Measurements from ENCODE around the gene OR2T29.
"Not testable (repeated sequence)": the region's sequence is repeated elsewhere in the genome, so short reads cannot be mapped to it uniquely, and the experiment has no call there.

The OR2T29 gene, protein sequence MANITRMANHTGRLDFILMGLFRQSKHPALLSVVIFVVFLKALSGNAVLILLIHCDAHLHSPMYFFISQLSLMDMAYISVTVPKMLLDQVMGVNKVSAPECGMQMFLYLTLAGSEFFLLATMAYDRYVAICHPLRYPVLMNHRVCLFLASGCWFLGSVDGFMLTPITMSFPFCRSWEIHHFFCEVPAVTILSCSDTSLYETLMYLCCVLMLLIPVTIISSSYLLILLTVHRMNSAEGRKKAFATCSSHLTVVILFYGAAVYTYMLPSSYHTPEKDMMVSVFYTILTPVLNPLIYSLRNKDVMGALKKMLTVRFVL

DNA sequence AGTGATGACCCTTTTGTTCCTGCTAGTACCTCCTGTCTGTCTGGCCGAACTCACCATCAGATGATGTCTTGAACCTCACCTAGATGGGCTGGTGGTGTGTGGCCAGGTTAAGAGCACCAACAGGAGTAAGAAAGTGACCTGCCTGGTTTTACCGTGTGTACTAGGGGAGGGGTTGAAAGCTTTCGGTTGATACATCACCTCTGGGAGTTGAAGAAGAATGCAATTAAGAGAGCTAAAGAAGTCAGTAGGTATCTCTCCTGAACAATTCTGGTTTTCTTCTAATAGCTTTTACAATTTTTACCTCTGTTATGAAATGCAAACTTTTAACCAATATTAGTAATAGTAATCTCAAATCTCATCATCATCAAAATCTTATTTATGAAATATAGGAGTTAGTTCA, at the start of gene OR2T29:
Gene OR2T29 (minus strand): TSS at position 101 of the 400 bp plus-strand sequence. CDS start 3,281 bp downstream, outside the sequence.
- not testable (repeated sequence) for DNase-seq

DNA sequence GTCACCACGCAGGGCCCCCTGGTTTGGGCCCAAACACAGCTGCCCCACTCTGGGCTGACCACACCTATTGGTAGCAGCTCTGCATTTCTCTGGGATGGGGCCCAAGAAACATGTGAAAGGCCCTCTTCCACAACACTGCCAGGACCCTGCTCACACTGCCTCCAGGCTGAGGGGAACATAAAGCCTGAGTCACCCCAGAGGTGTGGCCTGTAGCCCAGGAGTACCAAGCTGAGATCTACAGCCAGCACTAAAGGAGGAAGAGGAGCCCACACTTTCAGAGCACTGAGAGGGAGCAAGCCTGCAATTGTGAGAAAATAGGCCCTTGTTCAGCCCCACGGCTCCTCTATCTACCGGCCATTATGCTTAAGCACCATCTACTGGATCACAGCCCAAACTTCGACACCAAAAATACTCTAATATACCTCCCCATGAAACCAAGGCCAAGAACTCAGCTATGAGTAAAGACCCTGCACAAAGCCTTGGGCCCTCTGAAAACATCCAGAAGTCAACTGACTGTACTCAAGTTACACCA, 49.4 kb upstream of the OR2T29 start:
- DNase-seq, result no peak

DNA sequence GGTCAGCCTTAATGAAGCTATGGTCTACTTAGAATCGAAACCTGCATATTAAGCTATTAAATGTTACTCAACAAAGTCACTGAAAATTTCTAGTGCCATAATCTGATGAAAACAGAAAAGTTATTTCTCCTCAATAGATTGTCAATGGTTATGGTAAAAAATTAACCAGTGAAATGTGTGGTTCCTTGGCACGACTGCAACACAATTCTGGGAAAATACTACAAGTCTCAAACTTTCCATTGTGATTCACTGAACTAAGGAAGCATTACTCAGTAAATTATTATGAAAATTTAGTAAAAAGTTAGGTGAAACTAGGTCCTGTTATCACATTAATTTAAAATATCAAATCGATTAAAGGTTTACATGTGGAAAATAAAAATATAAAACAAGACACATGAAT, 47.7 kb upstream of the OR2T29 start:
- no peak for DNase-seq

DNA sequence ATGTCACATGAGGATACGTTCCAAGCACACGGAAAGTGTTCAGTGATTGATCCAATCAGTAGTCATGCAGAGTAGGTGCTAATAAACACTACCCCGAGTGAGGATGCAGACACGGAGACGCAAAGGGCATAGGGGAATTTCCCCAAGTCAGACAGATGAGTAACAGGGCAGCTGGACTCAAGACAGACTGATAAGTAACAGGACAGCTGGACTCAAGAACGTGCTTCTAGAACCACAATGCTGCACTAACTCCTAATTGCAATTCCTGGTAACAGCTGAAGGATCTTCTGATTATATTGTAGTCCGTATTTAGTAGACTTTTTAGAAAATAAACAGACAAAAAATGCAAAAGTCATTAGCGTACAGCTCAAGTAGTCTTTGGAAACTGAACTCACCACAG, 36.8 kb upstream of the OR2T29 start:
- no peak for DNase-seq

DNA sequence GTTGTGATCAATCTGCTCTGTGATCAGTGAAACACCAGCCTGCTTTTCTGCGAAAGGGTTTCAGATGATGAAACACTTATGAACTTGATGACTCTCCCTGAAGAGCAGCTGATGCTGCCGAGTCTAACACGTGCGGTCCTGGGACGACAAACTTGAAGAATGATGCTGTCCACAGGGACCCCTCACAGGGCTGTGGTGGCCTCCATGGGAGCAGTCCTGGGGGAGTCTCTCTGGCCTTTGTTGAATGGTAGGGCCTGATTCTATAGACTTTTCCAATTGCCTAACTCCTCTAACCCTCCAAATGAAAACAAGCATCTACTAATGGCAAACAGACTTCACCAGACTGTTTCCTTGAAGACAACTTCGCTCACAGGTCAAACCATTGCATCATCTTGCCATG, 35.0 kb upstream of the OR2T29 start, which contains the start of gene OR2T10:
Gene OR2T10 (minus strand): TSS at position 112 of the 400 bp plus-strand sequence. CDS start 3,932 bp downstream, outside the sequence.
- no peak for DNase-seq

DNA sequence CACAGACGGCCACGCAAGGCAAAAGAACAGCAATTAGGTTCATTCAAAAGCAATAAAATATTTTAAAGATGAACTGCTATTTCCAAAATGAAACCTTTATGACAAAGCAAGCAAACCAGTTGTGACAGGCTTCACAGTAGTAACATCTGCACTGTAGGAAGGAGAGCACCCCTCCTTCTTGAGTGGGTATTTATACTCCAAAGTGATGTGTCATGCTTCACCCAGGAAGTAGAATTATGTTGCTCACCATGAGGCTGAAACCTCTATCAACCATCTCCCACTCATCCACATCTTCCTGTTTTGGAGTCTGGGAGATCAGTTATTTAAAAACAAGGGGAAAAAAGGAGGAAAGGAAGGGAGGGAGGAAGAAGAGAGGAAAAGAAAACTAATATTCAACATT, 34.0 kb upstream of the OR2T29 start:
- DNase-seq, result no peak

DNA sequence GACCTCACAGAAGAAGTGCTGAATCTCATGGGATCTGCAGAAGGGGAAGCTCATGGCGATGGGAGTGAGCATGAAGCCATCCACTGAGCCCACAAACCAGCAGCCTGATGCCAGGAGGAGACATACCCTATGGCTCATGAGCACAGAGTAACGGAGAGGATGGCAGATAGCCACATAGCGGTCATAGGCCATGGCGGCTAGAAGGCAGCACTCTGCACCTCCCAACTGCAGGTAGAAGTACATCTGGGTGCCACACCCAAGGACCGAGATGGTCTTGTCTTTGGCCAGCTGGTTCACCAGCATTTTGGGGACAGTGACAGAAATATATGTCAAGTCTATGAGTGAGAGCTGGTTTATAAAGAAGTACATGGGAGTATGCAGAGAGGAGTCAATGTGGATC, 30.7 kb upstream of the OR2T29 start:
- no peak for DNase-seq

DNA sequence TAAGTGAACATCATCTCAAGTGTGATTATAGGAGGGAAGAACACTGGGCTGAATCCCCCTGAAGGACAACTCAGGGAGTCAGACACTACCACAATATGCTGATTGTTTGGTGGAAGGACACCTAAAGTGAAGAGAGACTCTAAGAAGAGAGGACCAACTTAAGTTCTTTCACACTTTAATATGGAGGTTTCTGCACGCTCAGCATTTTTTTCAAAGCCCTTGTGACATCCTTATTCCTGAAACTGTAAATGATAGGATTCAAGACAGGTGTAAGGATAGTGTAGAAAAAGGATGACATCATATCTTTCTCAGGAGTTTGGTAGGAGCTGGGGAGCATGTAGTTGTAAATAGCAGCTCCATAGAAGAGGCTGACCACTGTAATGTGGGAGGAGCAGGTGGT, 30.1 kb upstream of the OR2T29 start:
- no peak for DNase-seq

DNA sequence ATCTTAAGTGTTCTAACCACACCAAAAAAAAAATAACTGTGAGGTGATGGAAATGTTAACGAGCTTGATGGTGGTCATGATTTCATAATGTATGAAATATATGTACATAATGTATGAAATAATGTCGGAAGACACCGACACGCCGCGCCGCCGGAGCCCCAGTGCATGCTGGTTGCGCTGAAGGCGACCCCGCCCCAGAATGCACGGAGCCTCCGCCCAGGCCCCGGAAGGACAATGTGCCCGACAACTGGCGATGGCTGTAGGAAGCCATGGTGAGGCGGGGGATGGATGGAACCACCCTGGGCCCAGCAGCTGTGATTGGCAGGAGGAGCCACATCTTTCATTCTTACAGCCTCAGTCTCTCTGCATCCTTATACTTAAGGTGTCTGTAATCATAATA, 27.5 kb upstream of the OR2T29 start:
- DNase-seq, result no peak

DNA sequence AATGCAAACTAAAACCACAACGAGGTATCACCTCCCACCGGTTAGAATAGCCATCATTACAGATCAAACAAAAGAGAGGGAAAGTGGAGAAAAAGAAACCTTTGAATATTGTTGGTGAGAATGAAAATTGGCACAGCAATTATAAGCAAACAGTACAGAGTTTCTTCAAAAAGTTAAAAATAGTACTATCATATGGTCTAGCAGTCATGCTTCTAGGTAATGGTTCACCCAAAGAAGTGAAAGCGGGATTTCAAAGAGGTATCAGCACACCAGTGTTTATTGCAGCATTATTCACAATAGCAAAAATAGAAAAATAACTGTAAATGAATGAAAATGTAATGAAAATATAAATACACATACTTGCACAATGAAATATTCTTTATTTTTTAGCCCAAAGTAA, 26.8 kb upstream of the OR2T29 start:
- no peak for DNase-seq

DNA sequence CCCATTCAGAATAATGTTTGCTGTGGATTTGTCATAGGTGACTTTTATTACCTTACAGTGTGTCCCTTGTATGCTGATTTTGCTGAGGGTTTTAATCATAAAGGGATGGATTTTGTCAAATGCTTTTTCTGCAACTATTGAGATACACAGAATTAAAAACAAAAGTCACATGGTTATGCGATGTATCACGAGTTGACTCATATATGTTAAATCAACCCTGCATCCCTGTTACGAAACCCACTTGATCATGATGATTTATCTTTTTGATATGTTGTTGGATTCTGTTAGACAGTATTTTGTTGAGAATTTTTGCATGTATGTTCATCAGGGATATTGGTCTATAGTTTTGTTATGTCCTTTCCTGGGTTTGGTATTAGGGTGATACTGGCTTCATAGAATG, 22.7 kb upstream of the OR2T29 start:
- DNase-seq, result no peak

DNA sequence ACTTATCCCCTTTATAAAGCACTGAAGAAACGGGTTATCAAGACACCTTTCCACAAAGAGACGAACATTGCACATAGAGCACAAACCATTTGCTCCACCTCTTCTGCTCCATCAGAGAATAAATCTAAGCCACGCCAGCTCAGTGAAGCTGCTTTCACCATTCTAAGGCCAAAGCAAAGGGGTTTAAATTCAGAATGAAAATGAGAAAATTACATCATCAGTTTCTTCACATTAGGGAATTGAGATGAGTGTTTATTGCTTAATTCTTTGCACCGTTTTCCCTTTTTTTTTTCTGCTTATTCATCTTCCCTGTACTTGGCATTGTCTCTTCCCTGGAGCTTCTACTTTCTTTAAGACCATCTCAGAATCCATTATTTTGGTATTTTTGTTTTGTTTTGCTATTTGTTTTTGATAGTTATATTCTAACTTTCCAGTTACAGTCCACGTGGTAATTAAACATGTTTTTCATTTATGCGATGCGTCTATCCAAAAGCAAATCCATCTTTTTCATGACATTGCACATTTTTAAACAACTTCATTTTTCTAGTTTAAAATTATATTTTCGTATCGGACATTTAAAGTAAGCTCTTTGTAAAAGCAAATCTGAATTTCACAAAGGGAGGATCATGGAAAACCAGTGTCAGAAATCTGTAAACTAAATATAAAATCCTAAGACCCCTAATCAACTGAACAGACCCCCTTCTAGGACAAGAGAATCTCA, 13.8 kb upstream of the OR2T29 start:
- DNase-seq, result no peak

DNA sequence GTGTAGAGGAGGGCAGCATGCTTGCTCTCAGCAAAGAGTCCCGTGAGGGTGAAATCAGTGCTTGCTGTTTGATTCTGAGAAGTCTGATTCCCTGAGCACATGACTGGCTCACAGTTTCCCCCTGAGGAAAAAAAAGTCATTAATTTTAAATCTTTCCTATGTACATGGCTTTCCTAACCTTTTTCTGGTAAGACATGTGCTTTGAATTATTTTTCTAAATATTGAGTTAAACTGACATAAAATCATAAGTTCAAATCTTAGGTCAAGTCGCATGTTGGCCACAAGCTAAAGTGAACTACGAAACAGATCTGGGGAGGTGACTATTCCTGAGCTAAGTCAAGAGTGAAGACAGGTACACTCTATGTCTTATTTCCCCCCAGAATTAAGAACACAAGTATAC, 12.1 kb upstream of the OR2T29 start, which contains the start of gene OR2T34:
Gene OR2T34 (minus strand): TSS at position 101 of the 400 bp plus-strand sequence. CDS start 0 bp downstream, at position 101.
- not testable (repeated sequence) for DNase-seq

DNA sequence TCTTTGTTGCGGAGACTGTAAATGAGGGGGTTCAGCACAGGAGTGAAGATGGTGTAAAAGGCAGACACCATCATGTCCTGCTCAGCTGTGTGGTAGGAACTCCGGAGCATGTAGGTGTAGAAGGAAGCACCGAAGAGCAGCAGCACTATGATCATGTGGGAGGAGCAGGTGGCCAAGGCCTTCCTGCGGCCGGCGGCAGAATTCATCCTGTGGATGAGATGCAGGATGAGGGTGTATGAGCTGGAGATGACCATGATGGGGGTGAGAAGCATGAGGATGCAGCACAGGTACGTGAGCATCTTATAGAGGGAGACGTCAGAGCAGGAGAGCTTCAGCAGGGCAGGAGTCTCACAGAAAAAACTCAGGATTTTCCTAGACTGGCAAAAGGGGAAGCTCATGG, 11.3 kb upstream of the OR2T29 start:
- not testable (repeated sequence) for DNase-seq

DNA sequence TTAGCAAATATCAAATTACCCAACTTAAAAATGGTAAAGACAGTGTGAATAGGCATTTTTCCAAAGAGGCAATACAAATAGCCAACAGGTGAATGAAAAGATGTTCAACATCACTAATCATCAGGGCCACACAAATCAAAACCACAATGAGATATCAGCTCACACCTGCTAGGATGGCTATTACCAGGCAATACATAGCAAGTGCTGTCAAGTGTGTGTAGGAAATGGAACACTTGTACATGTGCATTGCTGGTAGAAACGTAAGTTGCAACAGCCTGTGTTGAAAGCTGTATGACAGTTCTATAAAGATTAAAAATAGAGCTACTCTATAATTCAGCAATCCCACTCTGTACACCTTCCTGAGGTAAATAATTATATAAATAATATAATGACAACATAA, 9.5 kb upstream of the OR2T29 start:
- not testable (repeated sequence) for DNase-seq

DNA sequence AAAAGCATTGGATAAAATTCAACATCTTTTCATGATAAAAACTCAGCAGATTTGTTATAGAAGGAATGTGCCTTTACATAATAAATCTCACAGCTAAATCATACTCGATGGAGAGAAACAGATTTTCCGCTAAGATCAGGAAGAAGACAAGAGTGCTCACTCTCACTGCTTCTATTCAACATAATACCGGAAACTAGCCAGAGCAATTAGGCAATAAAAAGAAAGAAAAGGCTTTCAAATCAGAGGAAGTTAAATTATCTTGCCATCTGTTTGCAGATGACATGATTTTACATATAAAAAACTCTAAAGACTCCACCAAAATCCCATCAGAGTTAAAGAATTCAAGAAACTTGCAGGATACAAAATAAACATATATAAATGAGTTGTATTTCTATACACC, 8.2 kb upstream of the OR2T29 start:
- not testable (repeated sequence) for DNase-seq

DNA sequence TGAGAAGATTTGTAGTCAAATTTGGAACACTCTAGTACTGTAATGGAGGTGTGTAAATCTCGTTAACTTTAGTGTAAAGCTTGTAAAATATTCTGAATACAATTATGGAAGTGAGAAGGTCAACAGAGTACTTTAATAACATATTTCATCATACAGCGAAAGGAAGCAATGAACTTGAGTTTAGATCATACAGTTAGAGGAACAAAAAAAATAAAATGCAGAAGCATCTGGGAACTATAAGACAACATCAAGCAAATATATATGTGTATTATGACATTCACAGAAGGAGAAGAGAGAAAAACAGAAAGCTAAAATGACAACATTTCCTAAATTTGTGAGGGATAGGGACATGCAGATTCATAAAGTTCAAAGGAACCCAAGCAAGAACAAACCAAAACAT, 6.5 kb upstream of the OR2T29 start:
- not testable (repeated sequence) for DNase-seq

DNA sequence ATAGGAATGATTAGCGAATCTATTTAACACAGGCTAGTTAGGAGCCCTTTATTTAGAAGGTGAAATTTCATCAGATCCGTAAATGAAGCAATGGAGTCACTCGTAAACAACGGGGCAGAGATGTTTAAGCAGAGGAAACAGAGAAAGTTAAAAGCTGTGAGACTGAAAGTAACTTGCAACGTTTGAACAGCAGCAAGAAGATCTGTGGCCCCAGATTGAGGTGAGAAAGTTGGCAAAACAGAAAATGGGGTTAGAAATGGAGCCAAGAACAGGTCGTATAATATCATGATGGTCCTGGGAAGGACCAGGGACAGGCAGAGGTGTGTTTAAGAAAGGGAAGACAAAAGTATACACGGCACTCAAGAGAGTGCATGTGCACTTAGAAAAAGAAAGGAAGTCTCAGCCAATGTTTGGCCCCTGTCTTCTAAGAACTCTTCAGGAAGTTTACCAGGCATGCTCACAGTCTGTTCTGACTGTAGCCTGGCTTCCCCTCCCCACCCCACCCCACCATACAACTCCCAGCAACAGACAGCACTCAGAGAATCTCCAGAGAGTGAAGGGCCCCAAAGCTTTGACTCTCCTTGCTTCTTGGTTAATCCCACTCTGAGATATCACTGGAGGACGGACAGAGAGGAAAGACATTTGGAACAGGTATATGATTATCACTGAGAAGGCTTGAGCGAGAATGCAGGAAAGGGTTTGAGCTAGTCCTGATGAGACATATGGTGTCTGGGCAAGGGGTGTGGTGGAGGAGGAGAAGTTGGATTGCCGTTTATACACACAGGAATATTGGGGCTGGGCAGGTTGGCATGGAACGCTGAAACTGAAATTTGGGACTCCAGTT, 3.2 kb upstream of the OR2T29 start:
- not testable (repeated sequence) for DNase-seq

DNA sequence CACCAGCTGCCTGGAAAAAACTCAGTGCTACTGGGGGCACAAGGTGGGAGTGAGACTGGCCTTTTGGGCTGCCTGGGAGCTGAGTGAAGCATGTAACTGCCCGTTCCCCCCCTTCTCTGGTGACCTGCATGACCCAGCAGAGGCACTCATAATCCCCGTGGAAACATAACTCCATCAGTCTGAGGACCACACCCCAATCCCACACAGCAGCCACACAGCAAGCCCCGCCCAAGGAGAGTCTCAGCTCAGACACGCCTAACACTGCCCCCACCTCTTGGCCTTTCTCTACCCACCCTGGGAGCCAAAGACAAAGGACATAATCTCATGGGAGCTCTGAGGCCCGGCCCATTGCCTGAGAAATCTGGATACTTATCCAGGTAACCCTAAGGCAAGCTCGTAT, 11.5 kb downstream of the OR2T29 start:
- not testable (repeated sequence) for DNase-seq

DNA sequence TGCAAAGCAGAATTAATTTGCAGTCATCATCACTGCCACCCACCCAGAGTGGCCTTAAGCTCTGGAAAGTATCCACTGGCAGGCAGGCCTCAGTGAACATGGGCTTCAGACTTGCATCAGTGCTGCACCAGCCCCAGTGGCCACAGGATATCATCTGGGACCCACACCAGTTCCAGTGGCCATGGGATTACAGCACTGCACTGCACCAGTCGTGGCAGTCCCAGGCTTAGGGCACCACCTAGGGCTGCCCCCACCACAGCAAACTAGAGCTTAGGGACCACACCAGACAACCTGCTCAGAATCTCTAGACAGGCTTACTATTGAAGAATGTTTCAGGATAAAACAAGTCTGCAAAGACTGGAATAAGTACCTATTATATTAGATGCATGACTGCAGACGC, 15.2 kb downstream of the OR2T29 start:
- not testable (repeated sequence) for DNase-seq

DNA sequence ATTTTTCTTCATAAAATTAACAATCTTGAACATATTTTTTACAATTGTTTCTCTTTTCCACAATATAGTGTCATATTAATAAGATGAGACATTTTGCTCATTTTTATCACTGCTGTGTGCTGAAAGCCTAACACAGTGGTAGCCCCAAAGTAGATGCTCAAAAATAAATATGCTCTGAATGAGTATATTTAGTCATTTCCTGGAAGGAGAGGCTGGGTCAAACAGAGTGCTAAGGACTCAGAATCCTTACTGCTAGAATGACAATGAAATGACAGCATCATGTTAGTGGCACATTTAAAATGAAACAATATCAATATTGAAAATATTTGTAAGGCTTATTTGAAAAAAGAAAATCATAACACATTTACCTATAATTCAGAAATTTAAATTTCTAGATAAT, 25.1 kb downstream of the OR2T29 start:
- not testable (repeated sequence) for DNase-seq

DNA sequence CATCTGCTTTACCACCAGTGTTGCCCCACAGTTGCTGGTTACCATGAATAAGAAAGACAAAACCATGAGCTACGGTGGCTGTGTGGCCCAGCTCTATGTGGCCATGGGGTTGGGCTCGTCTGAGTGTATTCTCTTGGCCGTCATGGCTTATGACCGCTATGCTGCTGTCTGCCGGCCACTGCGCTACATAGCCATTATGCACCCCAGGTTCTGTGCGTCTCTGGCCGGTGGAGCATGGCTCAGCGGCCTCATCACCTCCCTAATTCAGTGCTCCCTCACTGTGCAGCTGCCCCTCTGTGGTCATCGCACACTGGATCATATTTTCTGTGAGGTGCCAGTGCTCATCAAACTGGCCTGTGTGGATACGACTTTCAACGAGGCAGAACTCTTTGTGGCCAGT, 40.7 kb downstream of the OR2T29 start:
- no peak for DNase-seq

DNA sequence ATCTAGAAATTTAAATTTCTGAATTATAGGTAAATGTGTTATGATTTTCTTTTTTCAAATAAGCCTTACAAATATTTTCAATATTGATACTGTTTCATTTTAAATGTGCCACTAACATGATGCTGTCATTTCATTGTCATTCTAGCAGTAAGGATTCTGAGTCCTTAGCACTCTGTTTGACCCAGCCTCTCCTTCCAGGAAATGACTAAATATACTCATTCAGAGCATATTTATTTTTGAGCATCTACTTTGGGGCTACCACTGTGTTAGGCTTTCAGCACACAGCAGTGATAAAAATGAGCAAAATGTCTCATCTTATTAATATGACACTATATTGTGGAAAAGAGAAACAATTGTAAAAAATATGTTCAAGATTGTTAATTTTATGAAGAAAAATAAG, 52.4 kb downstream of the OR2T29 start:
- not testable (repeated sequence) for DNase-seq
